Nucleus accumbens (tissue), 56 donors: ENCODE measurements around the gene SCN1B.

ENCODE experiments used
- DNase-seq, 56 donors: peaks; one replicate each; lab custom pipeline; 2025; lab: John Stamatoyannopoulos, UW

The SCN1B gene

DNA sequence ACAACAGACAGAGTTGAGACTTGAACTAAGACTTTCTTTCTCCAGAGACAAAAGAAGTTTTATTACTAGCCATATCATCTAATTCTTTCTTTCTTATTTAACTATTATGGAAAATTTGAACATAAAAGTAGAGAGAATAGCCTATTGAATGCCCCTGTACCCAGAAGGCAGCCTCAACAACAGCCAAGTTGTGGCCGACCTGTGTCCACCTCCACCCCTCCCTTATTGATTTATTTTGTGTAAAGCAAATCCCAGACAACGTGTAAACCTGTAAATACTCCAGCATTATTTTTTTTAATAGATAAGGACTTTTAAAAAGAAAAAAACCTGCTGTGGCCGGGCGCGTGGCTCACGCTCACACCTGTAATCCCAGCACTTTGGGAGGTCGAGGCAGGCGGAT lies 59.3 kb downstream of the SCN1B start:
- no peak for DNase-seq
